ENCODE measurements around the gene SPRR2G.

The SPRR2G gene

DNA sequence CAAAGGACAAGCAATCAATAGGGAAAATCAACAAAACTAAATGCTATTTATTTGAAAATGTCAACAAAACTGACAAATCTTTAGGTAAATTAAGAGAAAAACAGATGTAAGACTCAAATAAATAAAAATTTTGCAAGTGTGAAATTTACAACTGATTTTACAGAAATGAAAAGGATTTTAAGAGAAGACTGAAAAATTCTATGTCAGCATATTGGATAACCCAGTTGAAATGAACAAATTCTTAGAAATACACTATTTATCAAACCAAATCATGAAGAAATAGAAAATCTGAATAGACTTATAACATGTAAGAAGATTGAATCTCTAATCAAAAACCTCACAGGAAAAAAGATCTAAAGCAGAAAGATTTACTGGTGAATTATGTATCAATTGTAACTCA is 29.7 kb downstream of the SPRR2G start:
- no peak for TF ChIP-seq YY1 (IDR thresholded peaks at IDR 0.05; ENCODE audit: low read depth)
- TF ChIP-seq USF1 (IDR thresholded peaks at IDR 0.05): no peak

DNA sequence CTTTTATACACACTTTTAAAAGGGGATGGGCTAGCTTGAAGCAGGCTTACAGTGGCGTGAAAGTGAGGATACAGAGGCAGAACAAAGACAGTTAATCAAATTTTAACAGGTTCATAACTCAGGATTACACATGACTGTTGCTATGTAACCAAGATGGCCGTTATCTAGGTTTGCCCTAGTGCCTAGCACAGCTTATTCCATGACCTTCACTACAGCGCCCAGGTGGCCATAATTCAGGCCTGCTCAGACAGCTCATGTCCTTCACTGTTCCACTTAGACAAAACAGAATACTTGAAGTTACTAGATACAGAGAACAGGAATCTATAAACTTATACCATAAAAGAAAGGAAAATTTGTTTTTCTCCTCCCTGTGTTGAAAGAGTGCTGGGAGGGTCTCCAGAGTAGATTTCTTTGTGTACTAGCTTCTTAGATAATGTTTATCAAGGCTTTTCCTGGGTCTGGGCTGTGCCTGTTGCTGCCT is 31.2 kb downstream of the SPRR2G start:
- TF ChIP-seq USF1 (IDR thresholded peaks at IDR 0.05) (no peak), NFIC (IDR thresholded peaks at IDR 0.05) (no peak), EGR1 (IDR thresholded peaks at IDR 0.05) (no peak), TCF12 (IDR thresholded peaks at IDR 0.05; ENCODE audit: low read depth) (no peak), RAD21 (IDR thresholded peaks at IDR 0.05; ENCODE audit: low read depth) (no peak), TAF1 (IDR thresholded peaks at IDR 0.05; ENCODE audit: low read depth) (no peak), CREB1 (IDR thresholded peaks at IDR 0.05; ENCODE audit: low read depth) (no peak), YY1 (IDR thresholded peaks at IDR 0.05; ENCODE audit: low read depth) (no peak), TEAD4 (IDR thresholded peaks at IDR 0.05) (no peak), EP300 (IDR thresholded peaks at IDR 0.05; ENCODE audit: borderline replicate concordance) (no peak), ZBTB7A (IDR thresholded peaks at IDR 0.05; ENCODE audit: low read depth) (no peak), CEBPB (IDR thresholded peaks at IDR 0.05) (no peak), FOXM1 (IDR thresholded peaks at IDR 0.05; ENCODE audit: borderline replicate concordance, low read depth) (no peak)
- TF ChIP-seq, protein P1, sequence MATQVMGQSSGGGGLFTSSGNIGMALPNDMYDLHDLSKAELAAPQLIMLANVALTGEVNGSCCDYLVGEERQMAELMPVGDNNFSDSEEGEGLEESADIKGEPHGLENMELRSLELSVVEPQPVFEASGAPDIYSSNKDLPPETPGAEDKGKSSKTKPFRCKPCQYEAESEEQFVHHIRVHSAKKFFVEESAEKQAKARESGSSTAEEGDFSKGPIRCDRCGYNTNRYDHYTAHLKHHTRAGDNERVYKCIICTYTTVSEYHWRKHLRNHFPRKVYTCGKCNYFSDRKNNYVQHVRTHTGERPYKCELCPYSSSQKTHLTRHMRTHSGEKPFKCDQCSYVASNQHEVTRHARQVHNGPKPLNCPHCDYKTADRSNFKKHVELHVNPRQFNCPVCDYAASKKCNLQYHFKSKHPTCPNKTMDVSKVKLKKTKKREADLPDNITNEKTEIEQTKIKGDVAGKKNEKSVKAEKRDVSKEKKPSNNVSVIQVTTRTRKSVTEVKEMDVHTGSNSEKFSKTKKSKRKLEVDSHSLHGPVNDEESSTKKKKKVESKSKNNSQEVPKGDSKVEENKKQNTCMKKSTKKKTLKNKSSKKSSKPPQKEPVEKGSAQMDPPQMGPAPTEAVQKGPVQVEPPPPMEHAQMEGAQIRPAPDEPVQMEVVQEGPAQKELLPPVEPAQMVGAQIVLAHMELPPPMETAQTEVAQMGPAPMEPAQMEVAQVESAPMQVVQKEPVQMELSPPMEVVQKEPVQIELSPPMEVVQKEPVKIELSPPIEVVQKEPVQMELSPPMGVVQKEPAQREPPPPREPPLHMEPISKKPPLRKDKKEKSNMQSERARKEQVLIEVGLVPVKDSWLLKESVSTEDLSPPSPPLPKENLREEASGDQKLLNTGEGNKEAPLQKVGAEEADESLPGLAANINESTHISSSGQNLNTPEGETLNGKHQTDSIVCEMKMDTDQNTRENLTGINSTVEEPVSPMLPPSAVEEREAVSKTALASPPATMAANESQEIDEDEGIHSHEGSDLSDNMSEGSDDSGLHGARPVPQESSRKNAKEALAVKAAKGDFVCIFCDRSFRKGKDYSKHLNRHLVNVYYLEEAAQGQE (IDR thresholded peaks at IDR 0.05; ENCODE audit: low read depth): no peak
- TF ChIP-seq, protein P2, sequence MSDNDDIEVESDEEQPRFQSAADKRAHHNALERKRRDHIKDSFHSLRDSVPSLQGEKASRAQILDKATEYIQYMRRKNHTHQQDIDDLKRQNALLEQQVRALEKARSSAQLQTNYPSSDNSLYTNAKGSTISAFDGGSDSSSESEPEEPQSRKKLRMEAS (IDR thresholded peaks at IDR 0.05): no peak

- no peak for TF ChIP-seq USF1 (IDR thresholded peaks at IDR 0.05)
- no peak for TF ChIP-seq FOXM1 (IDR thresholded peaks at IDR 0.05; ENCODE audit: borderline replicate concordance, low read depth)
- no peak for TF ChIP-seq CREB1 (IDR thresholded peaks at IDR 0.05; ENCODE audit: low read depth)
- TF ChIP-seq, protein P2 (IDR thresholded peaks at IDR 0.05): no peak
- TF ChIP-seq RAD21 (IDR thresholded peaks at IDR 0.05; ENCODE audit: low read depth): no peak
- no peak for TF ChIP-seq EP300 (IDR thresholded peaks at IDR 0.05; ENCODE audit: borderline replicate concordance)
- TF ChIP-seq TCF12 (IDR thresholded peaks at IDR 0.05; ENCODE audit: low read depth): no peak
- no peak for TF ChIP-seq EGR1 (IDR thresholded peaks at IDR 0.05)
- no peak for TF ChIP-seq NFIC (IDR thresholded peaks at IDR 0.05)
- no peak for TF ChIP-seq YY1 (IDR thresholded peaks at IDR 0.05; ENCODE audit: low read depth)
- TF ChIP-seq, protein P1 (IDR thresholded peaks at IDR 0.05; ENCODE audit: low read depth): no peak
- TF ChIP-seq TAF1 (IDR thresholded peaks at IDR 0.05; ENCODE audit: low read depth): no peak
- TF ChIP-seq ZBTB7A (IDR thresholded peaks at IDR 0.05; ENCODE audit: low read depth): no peak
- no peak for TF ChIP-seq CEBPB (IDR thresholded peaks at IDR 0.05)
- no peak for TF ChIP-seq TEAD4 (IDR thresholded peaks at IDR 0.05)
Measured at GRCh38 chr1:153113416-153113815, 37.3 kb downstream of the SPRR2G start, which contains the start of gene SPRR2F. Gene SPRR2F, minus strand, starts transcription at chr1:153113516. Its CDS starts 783 bp downstream, at chr1:153112733.

- TF ChIP-seq TAF1 (IDR thresholded peaks at IDR 0.05; ENCODE audit: low read depth): no peak
- TF ChIP-seq CEBPB (IDR thresholded peaks at IDR 0.05): no peak
- TF ChIP-seq, protein P1 (IDR thresholded peaks at IDR 0.05; ENCODE audit: low read depth): no peak
- no peak for TF ChIP-seq CREB1 (IDR thresholded peaks at IDR 0.05; ENCODE audit: low read depth)
- TF ChIP-seq YY1 (IDR thresholded peaks at IDR 0.05; ENCODE audit: low read depth): no peak
- TF ChIP-seq TEAD4 (IDR thresholded peaks at IDR 0.05): no peak
- TF ChIP-seq EP300 (IDR thresholded peaks at IDR 0.05; ENCODE audit: borderline replicate concordance): no peak
- no peak for TF ChIP-seq EGR1 (IDR thresholded peaks at IDR 0.05)
- no peak for TF ChIP-seq TCF12 (IDR thresholded peaks at IDR 0.05; ENCODE audit: low read depth)
Measured at GRCh38 chr1:153100245-153100644, 50.4 kb downstream of the SPRR2G start.

All from Ishikawa (cell line).